Measurements from ENCODE around the gene FRMD4B.

FRMD4B gene

GRCh38 chr3:69403454-69403853 is 17.6 kb upstream of the FRMD4B start:
- peak; percentile 57 for DNase-seq

GRCh38 chr3:69400683-69401082 is 14.8 kb upstream of the FRMD4B start:
- no peak for DNase-seq

- no peak for DNase-seq
These were observed 7.0 kb upstream of the FRMD4B start for GRCh38 chr3:69392850-69393249.

- DNase-seq: no peak
These were observed 6.5 kb upstream of the FRMD4B start for GRCh38 chr3:69392415-69392814.

- no peak for DNase-seq
These were observed 5.7 kb upstream of the FRMD4B start for GRCh38 chr3:69391554-69391953.

GRCh38 chr3:69390771-69391170 is 4.9 kb upstream of the FRMD4B start:
- no peak for DNase-seq

GRCh38 chr3:69389520-69390248 is 3.8 kb upstream of the FRMD4B start:
- DNase-seq: no peak

GRCh38 chr3:69388241-69388640 is 2.4 kb upstream of the FRMD4B start:
- no peak for DNase-seq

GRCh38 chr3:69386556-69387385 is 883 bp upstream of the FRMD4B start:
- DNase-seq: peak; percentile 9

- no peak for DNase-seq
These were observed 665 bp downstream of the FRMD4B start for GRCh38 chr3:69385123-69385722.

- DNase-seq: no peak
These were observed 1.6 kb downstream of the FRMD4B start for GRCh38 chr3:69384326-69384725.

- no peak for DNase-seq
These were observed 6.2 kb downstream of the FRMD4B start for GRCh38 chr3:69379661-69380060.

GRCh38 chr3:69378112-69378802 is 7.6 kb downstream of the FRMD4B start:
- DNase-seq: no peak

GRCh38 chr3:69377262-69377661 is 8.6 kb downstream of the FRMD4B start:
- no peak for DNase-seq

GRCh38 chr3:69376731-69377130 is 9.2 kb downstream of the FRMD4B start:
- DNase-seq: no peak

- no peak for DNase-seq
These were observed 14.1 kb downstream of the FRMD4B start for GRCh38 chr3:69371816-69372215.

- no peak for DNase-seq
These were observed 15.0 kb downstream of the FRMD4B start for GRCh38 chr3:69370901-69371301.

GRCh38 chr3:69370156-69370883 is 15.6 kb downstream of the FRMD4B start:
- no peak for DNase-seq

GRCh38 chr3:69368129-69368741 is 17.7 kb downstream of the FRMD4B start:
- no peak for DNase-seq

- DNase-seq: no peak
These were observed 18.3 kb downstream of the FRMD4B start for GRCh38 chr3:69367586-69367985.

- no peak for DNase-seq
These were observed 21.5 kb downstream of the FRMD4B start for GRCh38 chr3:69364354-69364753.

- no peak for DNase-seq
These were observed 25.2 kb downstream of the FRMD4B start for GRCh38 chr3:69360690-69361089.

All from DMS53 (cell line).